ENCODE measurements around the gene TMEM239.

- TF ChIP-seq POLR2A (IDR thresholded peaks at IDR 0.05; ENCODE audit: low read length) (no peak), GATA1 (IDR thresholded peaks at IDR 0.05; ENCODE audit: low read depth, low read length) (no peak)
Measured at GRCh38 chr20:2845607-2846006, 29.4 kb downstream of the TMEM239 start.
